Muscle layer of duodenum (tissue), 2 donors: ENCODE results near the gene ENTREP1.
"Not testable (repeated sequence)": the region's sequence is repeated elsewhere in the genome, so short reads cannot be mapped to it uniquely, and the experiment has no call there.

Experiments
- H3K27ac ChIP-seq: one replicate; pipeline ENCODE4 v1.7.0; 2013; ENCODE audit warnings: mild to moderate bottlenecking, low read length
- H3K27me3 ChIP-seq: one replicate; pipeline ENCODE4 v1.7.0; 2013; ENCODE audit warnings: low read depth, mild to moderate bottlenecking, control low read depth, low read length
- H3K36me3 ChIP-seq, 2 donors: one replicate each; pipeline ENCODE4 v1.7.0; 2013; ENCODE audit warnings: low read length in 2 of 2, control low read depth in 1 of 2, mild to moderate bottlenecking in 1 of 2; ENCODE audit not compliant: insufficient read depth in 2 of 2, control insufficient read depth in 1 of 2
- H3K4me1 ChIP-seq, 2 donors: one replicate each; pipeline ENCODE4 v1.7.0; 2013; ENCODE audit warnings: low read length in 2 of 2, mild to moderate bottlenecking in 2 of 2, control low read depth in 1 of 2, moderate library complexity in 1 of 2; ENCODE audit not compliant: insufficient read depth in 2 of 2, control insufficient read depth in 1 of 2
- H3K4me3 ChIP-seq, 2 donors: one replicate each; pipeline ENCODE4 v1.7.0; 2013; ENCODE audit warnings: low read length in 2 of 2, low read depth in 1 of 2, mild to moderate bottlenecking in 1 of 2
- H3K9me3 ChIP-seq, 2 donors: one replicate each; pipeline ENCODE4 v1.7.0; 2013; ENCODE audit warnings: low read length in 2 of 2, control low read depth in 1 of 2, mild to moderate bottlenecking in 1 of 2; ENCODE audit not compliant: control insufficient read depth in 1 of 2
- donor health status: healthy.

The ENTREP1 gene

DNA sequence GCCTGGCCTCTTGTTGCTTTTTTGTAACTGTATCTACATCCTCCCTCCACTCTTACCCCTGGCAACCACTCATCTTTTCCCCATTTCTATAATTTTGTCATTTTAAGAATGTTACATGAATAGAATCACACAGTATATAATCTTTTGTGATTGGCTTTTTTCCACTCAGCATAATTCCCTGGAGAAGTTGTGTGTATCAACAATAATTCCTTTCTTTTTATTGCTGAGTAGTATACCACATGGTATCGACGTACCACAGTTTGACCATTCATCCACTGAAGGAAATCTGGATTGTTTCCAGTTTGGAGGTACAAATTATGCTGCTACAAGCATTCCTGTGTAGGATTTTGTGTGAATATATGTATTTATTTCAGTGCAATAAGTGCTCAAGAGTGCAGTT, 21.7 kb upstream of the ENTREP1 start:
- Histone ChIP-seq H3K36me3 (no peaks in the 10 kb centered on the region), H3K4me1 (peaks cover 0 to 4% of the 10 kb centered on the region in 2 donors), H3K4me3 (no peak overlapping the region), H3K9me3 (no peaks in the 10 kb centered on the region), H3K27me3 (no peaks in the 10 kb centered on the region), H3K27ac (no peak overlapping the region)

DNA sequence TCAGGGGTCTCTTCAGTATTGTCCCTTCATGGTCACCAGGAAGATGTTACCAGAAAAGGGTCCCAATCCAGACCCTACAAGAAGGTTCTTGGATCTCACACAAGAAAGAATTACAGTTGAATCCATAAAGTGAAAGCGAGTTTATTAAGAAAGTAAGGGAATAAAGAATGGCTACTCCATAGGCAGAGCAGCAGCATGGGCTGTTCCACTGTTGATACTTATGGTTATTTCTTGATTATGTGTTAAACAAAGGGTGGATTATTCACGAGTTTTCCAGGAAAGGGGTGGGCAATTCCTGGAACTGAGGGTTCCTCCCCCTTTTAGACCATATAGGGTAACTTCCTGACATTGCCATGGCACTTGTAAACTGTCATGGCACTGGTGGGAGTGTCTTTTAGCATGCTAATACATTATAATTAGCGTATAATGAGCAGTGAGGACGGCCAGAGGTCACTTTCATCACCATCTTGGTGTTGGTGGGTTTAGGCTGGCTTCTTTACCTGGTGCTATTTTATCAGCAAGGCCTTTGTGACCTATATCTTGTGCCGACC, 18.0 kb upstream of the ENTREP1 start:
- H3K4me3 ChIP-seq, H3K4me1 ChIP-seq, H3K36me3 ChIP-seq, H3K27me3 ChIP-seq, H3K27ac ChIP-seq, H3K9me3 ChIP-seq: not testable (repeated sequence)

DNA sequence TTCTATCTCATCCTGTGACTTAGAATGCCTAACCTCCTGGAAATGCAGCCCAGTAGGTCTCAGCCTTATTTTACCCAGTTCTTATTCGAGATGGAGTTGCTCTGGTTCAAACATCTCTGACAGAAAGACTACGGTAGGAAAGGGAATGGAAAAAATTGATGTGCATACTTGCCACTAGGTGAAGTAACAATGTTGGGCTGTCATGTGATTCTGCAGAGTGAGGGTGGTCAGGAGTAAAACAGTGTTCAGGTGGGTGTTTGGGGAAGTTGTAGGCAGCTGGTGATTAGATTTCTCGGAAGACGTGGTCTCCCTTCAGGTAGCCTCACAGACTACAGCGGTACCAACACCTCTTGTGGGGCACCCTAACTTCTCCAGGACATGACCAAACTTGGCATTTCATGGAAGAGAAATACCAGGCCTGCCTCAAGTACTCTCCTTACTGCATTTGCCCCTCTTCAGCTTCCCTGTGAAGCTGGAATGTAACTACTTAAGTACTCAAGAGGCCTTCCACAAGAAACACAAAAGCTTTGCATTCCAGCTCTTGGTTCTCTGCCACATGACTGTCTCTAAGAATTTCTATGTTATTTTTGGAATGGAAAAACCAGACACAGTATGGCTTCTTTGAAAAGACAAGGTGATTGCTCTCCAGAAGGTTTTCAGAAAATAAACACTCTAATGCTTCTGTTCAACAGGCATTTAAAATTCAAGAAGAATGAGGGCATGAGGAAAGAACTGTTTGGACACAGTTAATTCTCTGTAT, 17.4 kb upstream of the ENTREP1 start:
- Histone ChIP-seq H3K4me1 (peaks cover 0 to 4% of the 10 kb centered on the region in 2 donors), H3K4me3 (no peak overlapping the region), H3K27ac (peak overlapping the region; percentile 57), H3K9me3 (no peaks in the 10 kb centered on the region), H3K36me3 (no peaks in the 10 kb centered on the region), H3K27me3 (no peaks in the 10 kb centered on the region)

DNA sequence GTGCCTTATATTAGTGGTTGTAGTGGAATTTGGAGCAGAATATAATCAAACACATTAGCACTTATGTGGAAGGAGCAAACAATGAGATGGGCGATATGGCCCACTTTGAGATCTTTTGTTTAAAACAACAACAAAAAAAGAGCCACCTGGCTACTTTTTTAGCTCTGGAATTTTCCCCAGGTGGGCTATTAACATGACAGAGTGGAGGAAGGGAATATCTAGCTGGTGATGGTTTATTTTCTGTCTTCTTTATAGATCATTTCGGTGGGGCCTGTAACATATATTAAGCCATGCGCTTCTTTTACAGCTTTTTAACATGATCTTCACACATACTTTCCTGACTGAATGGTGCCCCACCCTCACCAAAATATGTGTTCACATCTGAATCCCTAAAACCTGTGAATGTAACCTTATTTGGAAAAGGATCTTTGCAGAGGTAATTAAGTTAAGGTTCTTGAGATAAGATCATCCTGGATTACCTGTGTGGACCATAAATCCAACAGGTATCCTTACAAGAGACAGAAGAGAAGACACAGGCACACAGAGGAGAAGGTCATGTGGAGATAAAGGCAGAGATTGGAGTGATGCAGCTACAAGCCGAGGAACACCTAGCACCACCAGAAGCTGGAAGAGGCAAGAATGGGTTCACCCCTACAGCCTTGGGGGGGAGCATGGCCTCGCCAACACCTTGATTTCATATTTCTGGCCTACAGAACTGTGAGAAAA, 16.6 kb upstream of the ENTREP1 start:
- Histone ChIP-seq H3K36me3 (no peaks in the 10 kb centered on the region), H3K27ac (peak overlapping the region; percentile 57), H3K27me3 (no peaks in the 10 kb centered on the region), H3K9me3 (no peaks in the 10 kb centered on the region), H3K4me1 (peaks cover 0 to 4% of the 10 kb centered on the region in 2 donors), H3K4me3 (no peak overlapping the region)

DNA sequence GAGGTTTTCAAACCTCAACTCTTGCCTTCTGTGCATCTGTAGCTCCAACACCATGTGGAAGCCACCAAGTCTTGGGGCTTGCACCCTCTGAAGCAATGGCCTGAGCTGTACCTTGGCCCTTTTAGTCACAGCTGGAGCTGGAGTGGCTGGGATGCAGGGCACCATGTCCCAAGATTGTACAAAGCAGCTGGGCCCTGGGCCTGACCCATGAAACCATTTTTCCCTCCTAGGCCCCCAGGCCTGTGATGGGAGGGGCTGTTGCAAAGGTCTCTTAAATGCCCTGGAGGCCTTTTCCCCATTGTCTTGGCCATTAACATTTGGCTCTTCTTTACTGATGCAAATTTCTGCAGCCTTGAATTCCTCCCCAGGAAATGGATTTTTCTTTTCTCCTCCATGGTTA, 11.8 kb upstream of the ENTREP1 start:
- Histone ChIP-seq H3K27me3 (no peaks in the 10 kb centered on the region), H3K4me1 (no peaks in the 10 kb centered on the region), H3K4me3 (no peak overlapping the region), H3K9me3 (no peaks in the 10 kb centered on the region), H3K36me3 (no peaks in the 10 kb centered on the region), H3K27ac (no peak overlapping the region)

DNA sequence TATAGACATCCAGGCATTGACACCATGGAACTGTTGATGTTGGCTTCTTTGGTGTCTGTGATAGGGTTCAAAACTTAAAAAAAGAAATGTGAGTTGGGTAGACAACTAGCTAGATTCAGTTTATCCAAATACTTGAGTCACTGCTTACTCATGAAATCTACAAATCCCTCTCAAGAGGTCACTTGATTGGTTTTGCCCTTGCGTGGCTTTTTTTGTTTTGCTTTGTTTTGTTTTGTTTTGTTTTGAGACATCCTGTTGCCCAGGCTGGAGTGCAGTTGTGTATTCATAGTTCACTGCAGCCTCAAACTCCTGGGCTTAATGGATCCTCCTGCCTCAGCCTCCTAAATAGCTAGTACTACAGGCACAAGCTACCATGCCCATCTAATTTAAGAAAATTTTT, 10.5 kb upstream of the ENTREP1 start:
- Histone ChIP-seq H3K27me3 (no peaks in the 10 kb centered on the region), H3K4me1 (no peaks in the 10 kb centered on the region), H3K27ac (no peak overlapping the region), H3K36me3 (no peaks in the 10 kb centered on the region), H3K4me3 (no peak overlapping the region), H3K9me3 (no peaks in the 10 kb centered on the region)

DNA sequence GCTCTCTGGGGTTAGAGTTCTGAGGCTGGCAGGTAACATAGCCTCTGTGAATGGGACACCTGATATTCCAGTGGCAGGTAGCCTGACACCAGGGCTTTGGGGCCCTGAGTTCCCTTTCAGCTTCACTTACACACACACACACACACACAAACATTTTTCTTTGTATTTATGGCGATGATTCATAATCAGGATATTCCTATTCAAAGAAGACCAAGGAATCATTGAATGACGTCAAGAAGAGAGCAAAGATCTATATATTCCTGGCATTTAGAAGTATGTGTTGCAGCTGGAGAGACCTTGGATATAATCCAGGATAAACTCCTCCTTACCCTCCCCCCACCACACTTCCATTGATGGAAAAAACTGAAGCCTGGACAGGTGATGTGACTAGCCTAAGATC, 7.9 kb upstream of the ENTREP1 start:
- Histone ChIP-seq H3K27ac (no peak overlapping the region), H3K27me3 (no peaks in the 10 kb centered on the region), H3K4me3 (no peak overlapping the region), H3K4me1 (no peaks in the 10 kb centered on the region), H3K9me3 (no peaks in the 10 kb centered on the region), H3K36me3 (no peaks in the 10 kb centered on the region)

DNA sequence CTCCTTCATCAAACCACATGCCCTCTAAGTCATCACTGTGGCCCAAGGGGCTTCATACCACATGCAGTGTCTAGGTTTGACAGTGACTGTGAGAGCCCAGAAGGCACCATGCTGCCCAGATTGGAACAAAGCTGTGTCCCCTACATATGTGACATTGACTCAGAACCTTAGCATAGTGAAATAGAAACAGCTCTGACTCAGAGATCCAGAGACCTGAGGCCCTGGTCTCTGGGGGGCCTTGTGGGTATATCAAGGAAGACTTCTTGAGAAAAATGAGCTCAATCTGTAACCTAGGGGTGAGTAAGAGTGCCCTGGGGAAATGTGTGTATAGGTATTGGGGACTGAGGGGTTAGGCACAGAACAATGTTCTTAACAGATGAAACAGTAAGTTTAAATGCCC, 7.1 kb upstream of the ENTREP1 start:
- H3K36me3 ChIP-seq: no peaks in the 10 kb centered on the region
- H3K9me3 ChIP-seq: no peaks in the 10 kb centered on the region
- H3K27me3 ChIP-seq: no peaks in the 10 kb centered on the region
- H3K4me1 ChIP-seq: no peaks in the 10 kb centered on the region
- no peak overlapping the region for H3K4me3 ChIP-seq
- H3K27ac ChIP-seq: no peak overlapping the region

DNA sequence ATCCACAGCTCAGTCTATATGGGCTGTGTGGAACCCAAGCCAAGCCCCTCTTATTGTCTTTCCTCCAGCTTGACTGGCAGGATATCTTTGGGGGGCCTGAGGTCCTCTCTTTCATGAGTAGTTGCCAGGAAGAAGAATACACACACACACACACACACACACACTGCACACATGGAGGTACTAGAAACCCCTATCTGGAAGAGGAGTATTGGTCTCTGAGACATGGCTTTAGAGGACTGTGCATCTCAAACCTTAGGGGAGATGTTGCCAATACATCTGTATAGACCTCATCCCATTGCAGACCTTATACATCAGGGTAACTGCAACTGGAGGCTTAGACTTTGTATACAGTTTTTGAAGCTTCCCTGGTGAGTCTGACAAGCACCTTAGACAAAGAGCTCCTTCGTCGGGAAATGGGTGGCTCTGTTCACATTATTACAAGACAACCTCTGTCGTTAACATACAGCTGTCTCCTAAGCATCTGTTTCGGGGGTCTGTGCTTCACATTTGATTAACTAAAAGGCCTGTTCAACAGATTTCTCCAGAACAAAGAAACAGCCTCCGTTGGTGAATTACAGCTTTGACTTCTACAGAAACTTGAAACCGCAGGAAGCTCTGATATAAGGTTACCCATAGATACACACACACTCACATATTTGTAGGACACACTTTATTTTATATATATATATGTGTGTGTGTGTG, 5.5 kb upstream of the ENTREP1 start:
- Histone ChIP-seq H3K27me3 (no peaks in the 10 kb centered on the region), H3K9me3 (no peaks in the 10 kb centered on the region), H3K36me3 (no peaks in the 10 kb centered on the region), H3K27ac (no peak overlapping the region), H3K4me3 (no peak overlapping the region), H3K4me1 (peaks cover 0 to 2% of the 10 kb centered on the region in 2 donors)

DNA sequence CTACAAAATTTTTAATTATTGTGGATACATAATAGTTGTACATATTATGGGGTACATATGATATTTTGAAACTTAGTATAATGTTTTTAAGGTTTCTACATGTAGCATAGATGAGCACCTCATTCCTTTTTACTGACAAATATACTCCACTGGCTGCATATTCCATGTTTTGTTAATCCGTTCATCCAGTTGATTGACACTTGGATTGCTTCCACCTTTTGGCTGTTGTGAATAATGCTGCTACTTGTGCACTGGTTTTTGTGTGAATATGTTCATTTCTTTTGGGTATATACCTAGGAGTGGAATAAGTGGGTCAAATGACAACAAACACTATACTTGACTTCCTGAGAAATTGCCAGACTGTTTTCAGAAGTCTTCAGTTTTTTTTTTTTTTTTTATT, 2.8 kb upstream of the ENTREP1 start:
- Histone ChIP-seq H3K27me3 (no peaks in the 10 kb centered on the region), H3K27ac (no peak overlapping the region), H3K4me1 (peaks cover 4 to 5% of the 10 kb centered on the region in 2 donors), H3K9me3 (no peaks in the 10 kb centered on the region), H3K4me3 (no peak overlapping the region), H3K36me3 (no peaks in the 10 kb centered on the region)

DNA sequence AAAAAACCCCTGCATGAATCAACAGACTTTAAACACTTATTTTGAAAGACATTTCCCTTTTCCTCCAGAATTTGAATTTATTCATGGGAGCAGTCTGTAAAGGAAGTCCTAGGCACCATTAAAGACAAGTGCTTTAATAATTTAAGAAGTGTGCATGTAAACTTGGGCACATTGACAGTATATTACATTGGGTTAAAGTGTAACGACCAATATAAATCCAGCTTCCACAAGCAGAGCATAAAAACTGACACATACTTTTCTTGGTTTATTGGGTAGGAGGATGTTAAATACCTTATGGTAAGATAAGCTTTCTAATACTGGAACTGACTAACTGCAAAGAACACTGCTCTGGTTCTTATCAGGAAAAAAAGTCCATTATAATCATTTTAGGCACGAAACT, 1.2 kb upstream of the ENTREP1 start:
- H3K27me3 ChIP-seq: no peaks in the 10 kb centered on the region
- peak overlapping the region in 1 of 2 donors; percentile 62 for H3K4me3 ChIP-seq
- H3K36me3 ChIP-seq: no peaks in the 10 kb centered on the region
- H3K27ac ChIP-seq: no peak overlapping the region
- H3K4me1 ChIP-seq: peaks cover 4 to 5% of the 10 kb centered on the region in 2 donors
- no peaks in the 10 kb centered on the region for H3K9me3 ChIP-seq
